Smooth muscle cell of the brain vasculature (primary cell): Measurements from ENCODE around the gene PRCD.
"Not testable (repeated sequence)": the region's sequence is repeated elsewhere in the genome, so short reads cannot be mapped to it uniquely, and the experiment has no call there.

Experiments used
- DNase-seq: peaks from one replicate; pipeline ENCODE4 v3.0.0-alpha.2; 2012; ENCODE audit warnings: low read depth, low spot score

PRCD gene

DNA sequence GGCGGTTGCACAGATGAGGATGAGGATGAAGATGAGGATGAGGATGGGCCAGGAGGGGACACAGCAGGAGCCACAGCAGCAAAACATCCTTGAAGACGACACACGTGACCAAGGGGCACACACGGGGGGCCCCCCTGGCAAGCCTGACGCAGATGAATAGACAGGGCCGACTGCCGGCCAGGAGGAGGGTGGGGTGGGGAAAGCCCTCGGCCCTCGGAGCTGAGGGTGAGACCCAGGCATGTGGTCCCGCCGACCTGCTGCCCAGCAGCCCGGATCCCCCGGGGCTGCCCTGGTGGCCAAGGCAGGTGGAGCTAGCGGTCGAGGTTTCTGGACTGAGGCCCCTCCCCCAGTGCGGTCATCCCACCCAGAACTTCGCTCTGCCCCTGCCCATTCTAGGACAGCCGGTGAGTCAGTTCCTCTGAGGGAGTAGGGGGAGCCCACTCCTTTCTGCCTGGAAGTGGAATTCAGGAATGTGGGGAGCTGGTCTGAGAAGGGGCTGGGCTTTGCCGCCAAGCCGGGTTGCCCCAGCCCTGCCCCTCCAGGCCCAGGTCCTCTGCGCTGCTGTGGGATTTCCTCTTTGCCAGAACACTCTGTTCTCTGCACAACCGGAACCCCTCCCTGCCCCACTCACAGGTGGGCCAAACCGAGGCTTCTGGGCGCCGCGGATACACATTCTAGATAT, 12.3 kb upstream of the PRCD start:
- no peak for DNase-seq

DNA sequence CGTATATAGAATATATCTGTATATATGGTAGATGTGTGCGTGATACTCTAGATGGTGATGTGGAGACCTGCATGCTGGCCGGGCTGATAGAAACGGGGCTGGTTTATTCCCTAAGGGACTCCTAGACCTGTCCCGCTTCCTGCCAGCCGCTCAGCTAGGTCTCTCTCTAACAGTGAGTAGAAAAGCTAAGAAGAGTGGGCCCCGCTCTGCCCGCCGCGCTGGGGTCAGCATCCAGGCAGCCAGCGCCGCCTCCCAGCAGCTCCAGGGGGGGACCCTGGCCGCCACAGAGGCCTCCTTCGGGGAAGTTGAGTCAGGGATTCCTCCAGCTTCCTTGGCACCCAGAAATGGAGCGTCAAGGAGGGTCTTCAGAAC, 11.7 kb upstream of the PRCD start:
- DNase-seq = no peak

DNA sequence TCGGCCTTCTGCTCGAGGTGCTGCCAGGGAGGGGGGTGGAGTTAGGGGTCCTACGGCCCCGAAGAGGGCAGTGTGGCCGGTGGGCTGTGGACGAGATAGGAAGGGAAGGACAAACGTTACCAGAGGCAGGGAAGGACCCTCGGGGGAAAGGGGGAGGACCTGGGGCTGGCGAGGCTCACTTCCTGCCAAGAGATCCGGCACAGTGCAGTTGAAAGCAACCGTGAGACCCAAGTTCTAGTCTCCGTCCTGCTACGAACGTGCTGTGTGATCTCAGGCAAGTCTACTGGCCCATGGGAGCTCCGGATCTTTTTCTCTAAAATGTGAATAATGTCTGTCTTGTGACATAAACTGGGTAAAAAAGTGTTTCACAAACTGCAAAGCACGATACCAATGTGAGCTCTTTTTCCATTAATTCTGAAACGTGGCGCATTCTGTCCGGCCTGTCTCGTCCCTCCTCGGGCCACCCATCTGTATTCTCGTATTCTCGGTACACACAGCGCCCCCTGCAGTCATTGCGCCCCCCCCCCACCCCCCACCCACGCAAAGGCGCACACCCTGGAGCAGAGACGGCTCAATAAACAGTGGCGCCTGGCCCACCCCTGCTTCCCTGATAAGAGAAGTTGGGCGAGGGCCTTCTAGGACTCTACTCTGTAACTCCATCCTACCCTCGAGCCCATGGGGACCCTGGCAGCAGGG, 11.2 kb upstream of the PRCD start:
- no peak for DNase-seq

DNA sequence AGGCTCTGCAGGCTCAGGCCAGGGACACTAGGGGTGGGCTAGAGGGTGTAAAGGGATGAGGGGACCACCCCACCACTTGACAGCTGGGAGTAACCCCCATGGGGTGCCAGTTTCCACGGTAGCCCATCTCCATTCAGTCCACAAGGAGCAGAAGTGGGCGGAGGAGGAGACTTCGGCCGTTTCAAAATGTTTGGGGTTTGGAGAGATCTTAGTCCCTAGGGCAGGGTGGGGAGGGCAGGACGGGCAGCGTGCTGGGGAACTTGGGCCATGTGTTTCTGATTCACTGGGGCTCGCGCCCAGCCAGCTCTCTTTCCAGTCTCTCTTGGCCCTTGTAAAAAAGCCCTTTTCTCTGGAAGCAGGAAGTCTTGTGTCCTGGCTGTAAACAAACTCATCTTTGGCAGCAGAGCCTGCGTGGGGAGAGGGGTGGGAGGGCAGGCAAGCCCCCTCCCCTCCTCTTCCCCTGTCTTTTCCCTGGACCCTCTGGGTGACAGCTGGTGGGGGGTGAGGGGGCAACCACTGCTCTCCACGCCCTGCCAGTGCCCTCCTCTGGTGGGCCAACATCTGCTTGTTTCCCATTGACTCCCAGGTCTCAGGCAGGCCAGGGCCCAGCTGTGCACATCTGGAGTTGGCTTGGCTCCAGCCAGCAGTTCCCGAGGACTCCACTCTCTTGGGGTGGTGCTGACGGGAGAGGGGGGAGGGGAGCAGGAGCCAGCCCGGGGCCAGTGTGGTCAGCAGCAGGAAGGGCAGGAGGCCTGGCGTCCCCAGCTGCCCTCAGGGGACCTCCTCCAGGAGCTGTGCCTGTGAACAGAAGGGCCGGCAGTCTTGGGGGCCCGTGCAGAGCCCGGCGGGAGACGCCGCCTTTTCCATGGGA, 10.4 kb upstream of the PRCD start:
- DNase-seq = peak; percentile 91

DNA sequence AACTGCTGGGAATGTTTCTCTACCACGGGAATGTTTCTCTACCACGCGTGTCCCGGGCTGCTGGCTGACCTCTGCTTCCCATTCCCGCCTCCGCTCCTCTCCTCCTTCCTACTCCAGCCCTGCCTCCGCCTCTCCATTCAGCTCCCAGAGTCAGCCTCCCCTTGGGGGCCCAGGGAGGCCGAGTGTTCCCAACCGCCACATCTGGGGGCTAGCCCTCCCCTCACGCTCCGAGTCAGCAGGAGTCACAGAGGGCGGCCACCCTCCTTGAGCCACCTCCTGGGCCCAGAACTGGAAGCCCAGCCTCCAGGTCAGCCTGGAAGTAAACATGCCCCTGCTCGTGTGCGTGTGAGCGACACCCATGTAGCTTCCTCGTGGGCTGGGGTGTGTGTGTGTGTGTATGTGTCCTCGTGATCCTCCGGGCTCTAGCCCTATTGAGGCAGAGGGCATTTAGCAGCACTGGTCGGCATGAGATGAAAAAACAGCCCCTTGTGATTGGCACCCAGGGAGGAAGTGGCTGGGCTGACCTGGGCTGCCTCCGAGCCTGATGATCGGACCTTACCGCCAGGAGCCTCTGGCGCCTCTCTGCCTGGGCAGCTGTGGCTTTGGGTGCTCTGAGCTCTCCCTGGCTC, 9.6 kb upstream of the PRCD start:
- DNase-seq = no peak

DNA sequence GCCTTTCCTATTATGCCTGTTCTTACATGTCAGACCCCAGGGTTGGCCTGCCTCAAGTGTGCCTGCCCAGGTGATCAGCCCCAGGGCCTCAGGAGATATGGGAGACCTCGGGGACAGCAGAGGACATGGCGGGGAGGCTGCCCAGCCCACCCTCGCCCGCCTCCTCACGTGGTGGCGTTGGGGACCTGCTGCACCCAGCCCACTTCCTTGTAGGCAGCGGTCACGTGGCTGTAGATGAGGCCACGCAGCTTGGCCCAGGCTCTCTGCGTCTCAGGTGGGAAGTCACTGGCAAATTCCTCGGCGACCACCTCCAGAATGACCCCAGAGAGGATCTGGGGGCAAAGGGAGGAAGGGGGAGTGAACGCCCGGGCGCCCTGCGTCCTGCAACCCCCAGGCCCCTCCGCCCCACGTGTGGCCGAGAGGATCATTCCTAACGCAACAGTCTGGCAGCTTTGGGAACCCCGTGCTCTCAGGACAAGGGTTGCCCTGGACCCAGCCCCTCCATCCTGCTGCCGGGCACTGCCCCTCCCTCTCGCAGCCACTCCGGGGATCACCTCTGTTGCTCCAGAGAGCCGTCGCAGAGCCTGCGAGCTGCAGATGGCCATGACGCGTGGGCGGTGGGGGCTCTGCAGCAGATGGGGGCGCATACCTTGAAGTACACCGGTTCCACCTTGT, 8.9 kb upstream of the PRCD start:
- no peak for DNase-seq

DNA sequence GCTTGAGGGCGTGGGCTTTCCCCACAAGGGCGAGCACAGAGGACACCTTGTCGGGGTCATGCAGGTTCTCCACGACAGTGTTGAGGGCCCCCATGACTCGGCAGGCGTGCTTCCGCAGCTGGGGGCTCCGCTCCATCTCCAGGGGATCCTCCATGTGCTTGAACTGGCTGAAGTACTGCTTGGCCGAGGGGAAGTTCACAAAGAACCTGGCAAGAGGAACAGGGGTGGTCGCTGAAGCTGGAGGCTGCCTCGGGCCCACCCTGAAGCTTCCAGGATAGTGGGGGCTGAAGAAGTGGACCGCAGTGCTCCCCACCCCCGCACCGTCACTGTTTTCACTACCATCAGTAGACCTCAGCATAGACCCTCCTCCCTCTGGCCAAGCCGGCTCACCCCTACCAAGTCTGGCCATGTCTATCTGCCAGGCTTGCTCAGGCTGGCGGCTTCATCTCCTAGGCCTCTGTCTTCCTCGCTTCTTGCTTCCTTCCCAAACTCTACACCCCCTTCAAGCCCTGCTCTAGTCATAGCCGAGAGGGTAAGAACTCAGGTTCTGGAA, 8.3 kb upstream of the PRCD start:
- DNase-seq = no peak

DNA sequence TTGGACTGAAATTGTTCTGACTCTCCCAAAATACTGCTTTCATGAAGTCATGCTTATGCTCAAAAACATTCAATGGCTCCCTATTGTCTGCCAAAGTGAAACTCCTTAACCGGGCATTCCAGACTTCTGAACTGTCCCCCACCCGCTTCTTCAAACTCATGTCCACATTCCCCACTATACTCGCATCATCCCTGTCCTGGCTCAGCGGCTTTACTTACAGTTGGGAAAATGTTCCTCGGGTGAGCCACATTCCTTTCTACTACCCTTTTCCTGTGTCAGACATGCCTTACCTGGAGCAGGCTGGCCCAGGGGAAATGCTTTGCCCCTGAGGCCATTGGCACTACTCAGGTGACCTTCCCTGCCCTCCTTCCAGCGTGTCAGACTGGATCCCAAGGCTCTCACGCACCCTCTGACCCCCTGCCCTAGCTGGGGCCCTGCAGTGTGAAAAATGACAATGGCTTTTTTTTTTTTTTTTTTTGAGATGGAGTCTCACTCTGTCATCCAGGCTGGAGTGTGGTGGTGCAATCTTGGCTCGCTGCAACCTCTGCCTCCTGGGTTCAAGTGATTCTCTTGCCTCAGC, 7.7 kb upstream of the PRCD start:
- no peak for DNase-seq

DNA sequence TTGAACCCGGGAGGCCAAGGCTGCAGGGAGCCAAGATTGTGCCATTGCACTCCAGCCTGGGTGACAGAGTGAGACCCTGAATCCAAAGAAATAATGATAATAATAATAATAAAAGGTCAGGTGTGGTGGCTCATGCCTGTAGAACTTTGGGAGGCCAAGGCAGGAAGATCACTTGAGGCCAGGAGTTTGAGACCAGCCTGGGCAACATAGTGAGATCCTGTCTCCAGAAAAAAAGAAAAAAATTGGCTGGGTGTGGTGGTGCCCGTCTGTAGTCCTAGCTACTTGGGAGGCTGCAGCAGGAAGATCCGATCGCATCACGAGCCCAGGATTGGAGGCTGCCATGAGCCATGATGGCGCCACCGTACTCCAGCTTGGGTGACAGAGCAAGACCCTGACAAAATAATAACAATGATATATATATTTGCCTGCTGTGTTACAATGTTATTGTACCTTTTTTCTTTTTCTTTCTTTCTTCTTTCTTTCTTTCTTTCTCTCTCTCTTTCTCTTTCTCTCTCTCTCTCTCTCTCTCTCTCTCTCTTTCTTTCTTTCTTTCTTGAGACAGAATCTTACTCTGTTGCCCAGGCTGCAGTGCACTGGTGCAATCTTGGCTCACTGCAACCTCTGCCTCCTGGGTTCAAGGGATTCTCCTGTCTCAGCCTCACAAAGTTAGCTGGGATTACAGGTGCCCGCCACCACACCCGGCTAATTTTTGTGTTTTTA, 6.0 kb upstream of the PRCD start:
- not testable (repeated sequence) for DNase-seq

DNA sequence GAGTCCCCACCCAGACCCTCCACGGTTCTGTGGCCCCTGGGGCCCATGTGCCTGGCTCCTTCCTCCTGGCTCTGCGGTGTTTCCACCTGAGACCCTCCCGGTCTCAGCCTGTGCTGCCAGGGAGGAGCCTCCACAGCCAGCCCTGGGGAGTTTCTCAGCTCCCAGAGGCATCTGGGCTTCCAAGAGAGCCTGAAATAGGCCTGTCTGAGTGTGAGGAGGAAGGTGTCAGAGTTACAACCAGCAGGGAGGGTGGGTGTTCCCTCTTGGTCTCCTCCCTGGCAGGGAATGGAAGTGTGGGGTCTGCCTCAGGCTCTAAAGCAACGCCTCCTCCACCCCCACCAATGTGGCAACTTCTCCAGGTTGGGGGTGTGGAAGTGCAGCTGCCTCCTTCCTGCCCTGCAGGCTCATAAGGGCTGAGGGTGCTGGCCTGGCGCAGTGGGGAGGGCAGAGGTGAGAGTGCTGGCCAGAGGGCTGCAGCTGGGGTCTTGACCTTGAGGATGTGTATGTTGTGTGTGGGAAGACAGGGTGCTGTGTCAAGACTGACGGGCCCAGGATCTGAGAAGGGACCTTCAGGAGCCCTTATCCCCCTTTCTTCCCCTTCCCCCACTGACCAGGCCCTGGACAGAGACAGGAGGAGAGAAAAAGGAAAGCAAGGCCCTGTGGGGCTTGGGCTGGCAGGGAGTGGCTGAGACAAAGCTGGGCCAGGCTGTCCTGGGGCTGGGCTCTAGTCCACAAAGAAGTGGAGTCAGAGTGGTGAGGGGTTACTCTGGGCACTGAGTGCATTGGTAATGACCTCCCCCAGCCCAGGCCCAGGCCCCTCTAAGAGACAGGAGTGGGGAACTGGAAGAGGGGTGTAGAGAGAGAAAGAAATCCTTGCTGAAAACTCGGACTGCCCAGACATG, 4.8 kb upstream of the PRCD start:
- DNase-seq = no peak

DNA sequence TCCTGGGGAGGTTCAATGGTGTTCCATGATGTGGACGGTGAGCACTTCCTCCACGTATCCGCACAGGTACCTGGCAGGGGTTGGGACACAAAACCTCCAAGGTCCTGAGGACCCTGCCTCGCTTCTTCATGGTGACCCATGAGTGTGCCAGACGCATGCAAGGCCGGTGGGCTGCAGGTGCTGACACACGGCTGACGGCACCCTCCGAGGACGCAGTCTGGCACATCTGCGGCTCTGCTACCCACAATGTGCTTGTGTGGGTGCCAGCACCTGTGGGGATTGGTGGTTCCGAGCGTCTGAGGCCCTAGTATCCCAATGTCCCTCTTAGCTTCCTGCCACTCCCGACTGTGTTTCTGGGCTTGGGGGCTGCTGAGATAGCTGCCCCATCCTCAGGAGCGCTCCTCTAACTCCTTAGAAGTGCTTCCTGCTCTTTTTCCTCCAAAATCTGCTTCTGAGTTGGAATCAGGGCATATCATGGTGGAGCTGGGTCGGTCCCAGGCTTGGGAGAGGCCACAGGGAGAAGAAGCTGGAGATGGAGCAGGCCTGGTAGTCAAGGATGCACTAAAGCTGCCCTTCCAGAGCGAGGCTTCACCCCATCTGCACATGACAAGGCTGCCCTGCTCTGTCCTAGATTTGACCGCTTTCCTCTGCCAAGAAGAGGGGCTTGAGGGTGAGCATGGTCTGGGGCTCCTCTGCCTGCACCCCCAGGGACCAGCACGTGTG, 3.9 kb upstream of the PRCD start:
- no peak for DNase-seq

DNA sequence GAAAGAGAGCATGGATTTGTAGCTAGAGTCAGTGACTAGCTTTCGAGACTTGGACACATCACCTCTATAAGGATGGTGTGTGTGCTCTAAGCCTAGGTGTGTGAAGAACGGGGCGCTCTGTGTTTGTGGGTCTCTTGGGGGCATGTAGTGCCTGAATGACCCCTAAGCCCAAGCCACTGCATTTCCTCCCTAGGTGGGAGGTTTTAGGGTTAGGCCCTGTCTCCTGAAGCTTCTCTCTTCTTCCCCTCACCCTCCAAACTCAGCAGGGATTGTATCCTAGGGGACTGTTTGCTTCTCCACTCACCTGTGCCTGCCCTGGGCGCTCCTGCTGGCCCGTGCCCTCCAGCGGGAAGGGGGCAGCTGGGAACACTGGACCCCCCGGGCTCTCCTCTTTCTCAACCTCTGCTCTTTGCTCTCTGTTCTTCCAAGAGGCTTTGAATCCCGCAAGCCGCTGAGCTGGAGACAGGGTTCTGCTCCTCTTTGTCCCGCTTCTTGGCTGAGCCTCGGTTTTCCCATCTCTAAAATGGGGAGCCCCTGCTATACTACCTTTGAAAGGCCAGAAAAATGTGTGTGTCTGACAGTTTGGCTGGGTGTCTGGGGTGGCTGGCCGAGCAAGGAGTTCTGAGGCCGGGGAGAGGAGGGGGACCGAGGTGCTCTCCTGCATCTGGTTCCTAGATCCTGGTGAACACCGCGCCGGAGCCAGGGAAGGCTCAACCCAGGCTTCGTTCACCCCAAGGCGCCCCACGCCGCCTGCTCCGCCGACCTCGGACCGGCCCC, 3.1 kb upstream of the PRCD start:
- DNase-seq = no peak

DNA sequence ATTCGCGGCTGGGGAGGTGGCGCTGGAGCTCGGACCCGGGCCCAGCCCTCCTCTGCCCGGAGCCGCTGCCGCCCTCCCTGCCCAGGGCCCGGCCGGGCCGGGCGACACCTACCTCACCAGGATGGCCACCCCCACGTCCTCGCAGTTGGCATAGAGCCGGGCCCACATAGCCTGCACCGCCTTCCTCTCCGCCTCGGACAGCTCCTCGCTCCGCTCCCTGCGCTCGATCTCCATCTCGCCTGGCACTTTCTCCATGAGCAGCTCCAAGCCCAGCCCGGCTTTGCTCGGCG, 2.6 kb upstream of the PRCD start:
- no peak for DNase-seq

DNA sequence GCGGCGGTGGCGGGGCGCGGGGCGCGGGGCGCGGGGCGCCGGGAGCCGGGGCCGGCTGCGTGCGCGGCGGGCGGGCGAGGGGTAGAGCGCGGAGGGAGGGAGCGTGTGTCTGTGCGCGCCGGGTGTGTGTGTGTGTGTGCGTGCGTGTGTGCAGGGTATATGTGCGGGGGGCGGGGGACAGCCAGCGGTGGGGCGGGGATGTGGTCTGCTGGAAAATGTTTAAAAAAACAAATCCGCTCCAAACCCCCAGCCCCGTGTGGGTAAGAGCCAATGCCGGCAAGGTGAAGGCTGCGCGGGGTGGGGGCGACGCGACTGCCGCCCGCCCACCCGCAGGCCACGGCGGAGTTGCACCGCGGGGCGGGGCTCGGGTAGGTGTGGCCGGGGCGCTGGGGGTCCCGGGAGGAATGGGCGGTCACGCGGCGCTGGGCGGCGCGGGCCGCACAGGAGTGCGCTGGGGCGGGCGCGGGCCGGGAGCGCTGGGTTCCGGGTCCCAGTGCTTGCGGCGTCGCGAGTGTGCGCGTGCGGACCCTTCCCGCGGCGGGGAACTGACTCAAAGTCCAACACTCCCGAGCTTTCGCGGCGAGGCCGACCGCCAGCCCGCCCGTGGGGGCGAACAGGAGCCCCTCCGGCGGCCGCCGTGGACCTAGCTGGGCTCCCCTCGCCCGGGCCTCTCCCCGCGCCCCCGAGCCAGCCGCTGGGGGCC, 2.1 kb upstream of the PRCD start, which contains the start of gene CYGB:
TSS of gene CYGB (minus strand) at position 132 of the 703 bp plus-strand sequence. CDS start 167 bp downstream, outside the sequence.
- DNase-seq = no peak

DNA sequence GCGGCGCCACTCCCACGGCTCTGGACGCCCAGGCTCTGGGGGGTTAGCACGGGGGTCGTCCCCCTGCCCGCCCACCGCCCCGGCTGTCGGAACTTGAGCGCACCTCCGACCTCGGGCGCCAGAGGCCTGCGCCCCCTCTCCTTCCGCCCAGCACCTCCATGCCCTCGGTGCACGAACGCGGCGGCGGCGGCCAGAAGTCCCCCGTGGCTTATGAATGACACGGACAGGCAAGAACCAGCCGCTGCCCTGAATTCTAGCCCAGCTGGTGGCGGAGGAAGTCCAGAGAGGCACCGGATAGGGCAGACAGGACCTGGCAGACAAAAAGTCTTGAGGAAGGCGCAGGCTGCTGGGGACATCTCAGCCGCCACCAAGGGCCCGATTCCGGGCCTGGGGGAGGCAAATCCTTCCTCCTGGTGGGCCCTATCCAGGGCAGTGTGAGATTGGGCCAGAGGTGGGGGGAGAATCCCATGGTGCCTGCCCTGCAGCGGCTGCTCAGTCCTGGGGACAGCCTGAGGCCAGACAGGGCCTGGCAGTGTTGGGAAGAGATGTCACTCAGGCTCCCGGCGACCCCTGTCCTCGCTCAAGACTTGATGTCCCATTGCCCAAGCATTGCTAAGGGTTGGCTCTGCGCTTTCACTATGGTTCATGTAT, 1.4 kb upstream of the PRCD start:
- no peak for DNase-seq

DNA sequence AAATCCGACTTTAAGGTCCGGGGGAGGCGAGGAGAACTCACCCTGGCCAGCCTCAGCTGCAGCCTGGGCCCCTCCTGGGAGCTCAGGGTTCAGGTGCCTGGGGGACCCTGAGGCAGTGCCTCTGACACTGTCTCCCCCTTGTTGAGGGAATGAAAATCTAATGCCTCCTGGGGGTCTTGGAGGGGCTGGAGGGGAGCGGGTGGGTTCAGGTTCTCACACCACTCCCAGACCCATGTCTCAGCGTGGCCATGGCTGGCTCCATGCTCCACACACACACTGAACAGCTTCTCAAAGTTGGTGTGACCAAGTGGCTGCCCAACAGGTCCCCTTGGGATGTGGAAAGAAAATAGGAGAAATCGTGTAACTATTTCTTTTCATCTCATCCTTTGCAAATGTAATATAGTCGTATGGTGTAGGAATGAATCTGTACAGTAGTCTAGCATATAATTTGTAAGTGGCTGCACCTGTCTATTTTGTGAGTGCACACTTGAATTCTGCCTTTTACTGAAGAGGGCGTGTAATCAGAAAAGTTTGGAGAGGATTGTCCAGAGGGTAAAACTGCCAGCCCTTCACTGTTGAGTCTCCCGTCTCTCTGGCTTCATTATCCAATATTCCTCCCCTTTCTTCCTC, 788 bp upstream of the PRCD start:
- no peak for DNase-seq
